Stimulated activated CD4-positive, alpha-beta T cell treated with anti-CD3 and anti-CD28 coated beads, Interleukin-4, amount 100 ng/mL, for 24 hours (primary cell): ENCODE measurements around the gene GPC5.
"Not testable (repeated sequence)": the region's sequence is repeated elsewhere in the genome, so short reads cannot be mapped to it uniquely, and the experiment has no call there.

Experiments used
- DNase-seq: peaks from one replicate; pipeline ENCODE4 v3.0.0-alpha.2; 2020

The GPC5 gene

GRCh38 chr13:92516878-92517277, 1118.5 kb downstream of the GPC5 start:
- DNase-seq: not testable (repeated sequence)

GRCh38 chr13:92518622-92519021, 1120.2 kb downstream of the GPC5 start:
- not testable (repeated sequence) for DNase-seq

- no peak for DNase-seq
Measured at GRCh38 chr13:92530364-92530763, 1131.9 kb downstream of the GPC5 start.

GRCh38 chr13:92535222-92536006, 1137.0 kb downstream of the GPC5 start:
- DNase-seq: no peak

GRCh38 chr13:92537471-92537870, 1139.0 kb downstream of the GPC5 start:
- DNase-seq: no peak

- no peak for DNase-seq
Measured at GRCh38 chr13:92538164-92538563, 1139.7 kb downstream of the GPC5 start.

- not testable (repeated sequence) for DNase-seq
Measured at GRCh38 chr13:92539148-92539547, 1140.7 kb downstream of the GPC5 start.

GRCh38 chr13:92547266-92547665, 1148.8 kb downstream of the GPC5 start:
- no peak for DNase-seq

- DNase-seq: no peak
Measured at GRCh38 chr13:92549276-92549675, 1150.9 kb downstream of the GPC5 start.

- DNase-seq: no peak
Measured at GRCh38 chr13:92553470-92554114, 1155.2 kb downstream of the GPC5 start.

GRCh38 chr13:92560883-92561282, 1162.5 kb downstream of the GPC5 start:
- no peak for DNase-seq

GRCh38 chr13:92564942-92565341, 1166.5 kb downstream of the GPC5 start:
- DNase-seq: no peak

GRCh38 chr13:92566767-92567166, 1168.3 kb downstream of the GPC5 start:
- DNase-seq: no peak

- DNase-seq: no peak
Measured at GRCh38 chr13:92572190-92572589, 1173.8 kb downstream of the GPC5 start.

GRCh38 chr13:92573467-92574057, 1175.1 kb downstream of the GPC5 start:
- DNase-seq: no peak

GRCh38 chr13:92574499-92574898, 1176.1 kb downstream of the GPC5 start:
- no peak for DNase-seq

- no peak for DNase-seq
Measured at GRCh38 chr13:92575777-92576176, 1177.4 kb downstream of the GPC5 start.

GRCh38 chr13:92578358-92578757, 1179.9 kb downstream of the GPC5 start:
- DNase-seq: no peak

- no peak for DNase-seq
Measured at GRCh38 chr13:92589955-92590354, 1191.5 kb downstream of the GPC5 start.

GRCh38 chr13:92590503-92590908, 1192.1 kb downstream of the GPC5 start:
- no peak for DNase-seq

GRCh38 chr13:92591117-92591516, 1192.7 kb downstream of the GPC5 start:
- no peak for DNase-seq

- DNase-seq: no peak
Measured at GRCh38 chr13:92592757-92593156, 1194.3 kb downstream of the GPC5 start.

- no peak for DNase-seq
Measured at GRCh38 chr13:92602560-92602959, 1204.1 kb downstream of the GPC5 start.

- no peak for DNase-seq
Measured at GRCh38 chr13:92609376-92609775, 1211.0 kb downstream of the GPC5 start.
